Peyer's patch (tissue), 4 donors: Measurements from ENCODE around the gene MLLT10. TPM values are rescaled to one million over a fixed set of nuclear protein-coding genes. Genes with fewer than 3 reads are reported as not detected.
"Not testable (repeated sequence)": the region's sequence is repeated elsewhere in the genome, so short reads cannot be mapped to it uniquely, and the experiment has no call there.

Source experiments
- DNase-seq, 3 donors: peaks; one replicate each; pipeline ENCODE4 v3.0.0-alpha.2; 2017 to 2019
- H3K27ac ChIP-seq, 4 donors: fragments of 200-600 bp; sonication (generic); one replicate each; pipeline ENCODE4 v1.5.1; 2016 to 2019
- H3K27me3 ChIP-seq, 2 donors: fragments of 200-600 bp; sonication (generic); one replicate each; pipeline ENCODE4 v1.5.1; 2019
- H3K36me3 ChIP-seq, 3 donors: fragments of 200-600 bp; sonication (generic); one replicate each; pipeline ENCODE4 v1.5.1; 2016 to 2019
- H3K4me1 ChIP-seq, 4 donors: fragments of 200-600 bp; sonication (generic); one replicate each; pipeline ENCODE4 v1.5.1; 2016 to 2019
- H3K4me3 ChIP-seq, 4 donors: fragments of 200-600 bp; sonication (generic); 1 replicate in 3 of 4; 2 replicates in 1 of 4; pipeline ENCODE4 v1.5.1; 2016 to 2019; ENCODE audit warnings: mild to moderate bottlenecking in 1 of 4
- H3K9me3 ChIP-seq, 4 donors: fragments of 200-600 bp; sonication (generic); one replicate each; pipeline ENCODE4 v1.5.1; 2016 to 2019; ENCODE audit warnings: mild to moderate bottlenecking in 1 of 4
- CTCF ChIP-seq, 6 experiments: fragments of 450-650 bp in 4 of 6; fragments of 200-600 bp in 2 of 6; sonication (generic) in 1 of 6; IDR thresholded peaks; one replicate each; pipeline ENCODE4 v1.5.1; 2017 to 2019; ENCODE audit warnings: antibody characterized with exemption in 6 of 6, mild to moderate bottlenecking in 3 of 6, moderate library complexity in 1 of 6
- POLR2A ChIP-seq, 2 donors: fragments of 450-650 bp; IDR thresholded peaks; one replicate each; pipeline ENCODE4 v1.5.1; 2017; ENCODE audit warnings: antibody characterized with exemption in 2 of 2, mild to moderate bottlenecking in 2 of 2, moderate library complexity in 2 of 2
- total RNA-seq, 4 donors: library from RNA; depleted of rRNA; stranded (reverse); fragments of >200 nt; gene quantifications; one replicate each; pipeline ENCODE4 v1.1.0, GENCODE V29; 2016

MLLT10 gene
- total RNA-seq, 4 donors from 2014 or later = 25.2 to 65.2 (median 40.1) TPM

GRCh38 chr10:21715531-21716195 is 181.6 kb downstream of the MLLT10 start:
- Histone ChIP-seq H3K36me3 (peaks cover 0 to 34% (median 0%) of the 10 kb centered on the region in 3 donors), H3K27me3 (no peaks in the 10 kb centered on the region), H3K4me1 (no peaks in the 10 kb centered on the region), H3K4me3 (no peak overlapping the region), H3K9me3 (no peaks in the 10 kb centered on the region), H3K27ac (no peak overlapping the region)
- DNase-seq = no peak
- TF ChIP-seq POLR2A (IDR thresholded peaks at IDR 0.05) (no peak), CTCF (IDR thresholded peaks at IDR 0.05) (no peak)

- not testable (repeated sequence) for DNase-seq, H3K4me3 ChIP-seq, H3K4me1 ChIP-seq, H3K27me3 ChIP-seq, H3K27ac ChIP-seq, H3K9me3 ChIP-seq
- H3K36me3 ChIP-seq = peaks cover 0 to 34% (median 0%) of the 10 kb centered on the region in 3 donors
Measured at GRCh38 chr10:21717437-21718054, 183.5 kb downstream of the MLLT10 start.

GRCh38 chr10:21719502-21719901 is 185.5 kb downstream of the MLLT10 start:
- no peak for DNase-seq
- H3K27ac ChIP-seq = no peak overlapping the region
- H3K36me3 ChIP-seq = peaks cover 0 to 20% (median 0%) of the 10 kb centered on the region in 3 donors
- TF ChIP-seq CTCF (IDR thresholded peaks at IDR 0.05) (no peak), POLR2A (IDR thresholded peaks at IDR 0.05) (no peak)
- peaks cover 0 to 5% (median 2%) of the 10 kb centered on the region in 4 donors for H3K4me1 ChIP-seq
- no peaks in the 10 kb centered on the region for H3K27me3 ChIP-seq
- no peak overlapping the region for H3K4me3 ChIP-seq
- no peaks in the 10 kb centered on the region for H3K9me3 ChIP-seq

GRCh38 chr10:21720090-21720489 is 186.1 kb downstream of the MLLT10 start:
- Histone ChIP-seq H3K27ac (no peak overlapping the region), H3K36me3 (peaks cover 0 to 14% (median 0%) of the 10 kb centered on the region in 3 donors), H3K9me3 (no peaks in the 10 kb centered on the region), H3K4me1 (peaks cover 0 to 11% (median 2%) of the 10 kb centered on the region in 4 donors), H3K4me3 (no peak overlapping the region), H3K27me3 (no peaks in the 10 kb centered on the region)
- no peak for TF ChIP-seq CTCF (IDR thresholded peaks at IDR 0.05)
- TF ChIP-seq POLR2A (IDR thresholded peaks at IDR 0.05) = no peak
- no peak for DNase-seq

GRCh38 chr10:21721000-21721665 is 187.1 kb downstream of the MLLT10 start:
- Histone ChIP-seq H3K9me3 (no peaks in the 10 kb centered on the region), H3K27ac (no peak overlapping the region), H3K27me3 (no peaks in the 10 kb centered on the region), H3K4me1 (peaks cover 0 to 15% (median 2%) of the 10 kb centered on the region in 4 donors), H3K4me3 (no peak overlapping the region), H3K36me3 (peaks cover 0 to 7% (median 0%) of the 10 kb centered on the region in 3 donors)
- TF ChIP-seq CTCF (IDR thresholded peaks at IDR 0.05) = no peak
- no peak for TF ChIP-seq POLR2A (IDR thresholded peaks at IDR 0.05)
- DNase-seq = no peak

- TF ChIP-seq CTCF (IDR thresholded peaks at IDR 0.05) (no peak), POLR2A (IDR thresholded peaks at IDR 0.05) (no peak)
Measured at GRCh38 chr10:21722209-21722608, 188.2 kb downstream of the MLLT10 start.

More at GRCh38 chr10:21722209-21722608, 188.2 kb downstream of the MLLT10 start:
- peaks cover 0 to 15% (median 2%) of the 10 kb centered on the region in 4 donors for H3K4me1 ChIP-seq
- no peaks in the 10 kb centered on the region for H3K36me3 ChIP-seq
- H3K9me3 ChIP-seq = no peaks in the 10 kb centered on the region
- no peak for DNase-seq
- no peak overlapping the region for H3K27ac ChIP-seq
- H3K27me3 ChIP-seq = no peaks in the 10 kb centered on the region
- no peak overlapping the region for H3K4me3 ChIP-seq
